ENCODE results near the gene SCT. TPM values are rescaled to one million over a fixed set of nuclear protein-coding genes. Genes with fewer than 3 reads are reported as not detected.

SCT gene
- total RNA-seq, 2 experiments from 2014 or later: not detected

DNA sequence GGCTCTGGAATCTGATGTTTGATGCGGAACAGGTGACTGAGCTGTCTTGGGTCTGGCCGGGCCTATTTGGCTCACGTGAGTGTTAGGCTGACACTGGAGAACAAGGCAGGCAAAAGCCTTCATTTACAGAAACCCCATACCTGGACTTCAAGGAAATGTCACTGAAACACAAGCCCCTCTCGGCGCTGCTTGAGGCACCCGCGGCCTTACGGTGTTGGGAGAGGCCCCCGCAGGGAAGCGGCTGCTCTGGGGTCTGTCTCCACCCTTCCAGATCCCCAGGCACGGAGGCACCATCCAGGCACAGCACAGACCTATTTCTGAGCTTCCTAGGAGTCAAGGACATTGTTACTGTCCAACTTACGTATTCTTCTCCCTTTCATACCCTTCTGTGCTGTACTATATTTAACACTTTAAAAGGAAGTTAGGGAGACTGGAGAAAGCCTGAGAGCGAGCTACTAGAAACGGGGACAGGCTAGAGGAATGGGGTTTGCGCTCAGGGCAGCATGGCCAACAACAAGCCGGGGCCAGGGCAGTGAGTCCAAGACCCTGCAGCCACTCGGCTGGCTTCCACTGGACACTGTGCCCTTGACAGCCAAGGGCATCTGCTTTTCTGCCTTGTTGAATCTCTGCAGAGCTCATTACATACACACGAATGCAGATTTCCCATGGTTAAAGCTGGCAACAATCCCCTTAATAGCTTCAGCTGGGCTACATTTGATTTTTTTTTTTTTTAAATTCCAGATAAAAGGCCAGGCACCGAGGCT lies 33.9 kb upstream of the SCT start:
- peaks cover 25% of the 10 kb centered on the region for H3K36me3 Mint-ChIP-seq (ENCODE audit: low read depth)
- Histone ChIP-seq H3K9me3 (ENCODE audit: control insufficient read depth in 1 of 2, insufficient read depth in 1 of 2, low read length in 2 of 2) (no peaks in the 10 kb centered on the region), H3K4me1 (ENCODE audit: insufficient read depth, low read length) (no peaks in the 10 kb centered on the region), H3K36me3 (ENCODE audit: insufficient read depth, low read length) (peaks cover 42% of the 10 kb centered on the region), H3K27me3 (ENCODE audit: control insufficient read depth in 1 of 2, insufficient read depth in 2 of 2, low read length in 2 of 2) (no peaks in the 10 kb centered on the region), H3K4me3 (ENCODE audit: low read length) (no peak overlapping the region), H3K27ac (ENCODE audit: low read depth in 1 of 2, low read length in 2 of 2) (no peak overlapping the region)
- TF ChIP-seq, protein P1, sequence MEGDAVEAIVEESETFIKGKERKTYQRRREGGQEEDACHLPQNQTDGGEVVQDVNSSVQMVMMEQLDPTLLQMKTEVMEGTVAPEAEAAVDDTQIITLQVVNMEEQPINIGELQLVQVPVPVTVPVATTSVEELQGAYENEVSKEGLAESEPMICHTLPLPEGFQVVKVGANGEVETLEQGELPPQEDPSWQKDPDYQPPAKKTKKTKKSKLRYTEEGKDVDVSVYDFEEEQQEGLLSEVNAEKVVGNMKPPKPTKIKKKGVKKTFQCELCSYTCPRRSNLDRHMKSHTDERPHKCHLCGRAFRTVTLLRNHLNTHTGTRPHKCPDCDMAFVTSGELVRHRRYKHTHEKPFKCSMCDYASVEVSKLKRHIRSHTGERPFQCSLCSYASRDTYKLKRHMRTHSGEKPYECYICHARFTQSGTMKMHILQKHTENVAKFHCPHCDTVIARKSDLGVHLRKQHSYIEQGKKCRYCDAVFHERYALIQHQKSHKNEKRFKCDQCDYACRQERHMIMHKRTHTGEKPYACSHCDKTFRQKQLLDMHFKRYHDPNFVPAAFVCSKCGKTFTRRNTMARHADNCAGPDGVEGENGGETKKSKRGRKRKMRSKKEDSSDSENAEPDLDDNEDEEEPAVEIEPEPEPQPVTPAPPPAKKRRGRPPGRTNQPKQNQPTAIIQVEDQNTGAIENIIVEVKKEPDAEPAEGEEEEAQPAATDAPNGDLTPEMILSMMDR (IDR thresholded peaks at IDR 0.05): no peak
- H3K27me3 Mint-ChIP-seq: no peaks in the 10 kb centered on the region
- intact Hi-C loops (cut with DNase I, micrococcal nuclease): loop anchor here in 1 of 2 experiments (1.0 kb wide), 1 partner anchor 104 kb away; no protein-coding TSS in a partner anchor
- ATAC-seq (ENCODE audit: poor library complexity) (no peak), DNase-seq (no peak)
- no peaks in the 10 kb centered on the region for H3K9me3 Mint-ChIP-seq
- ChIA-PET POLR2A (no interaction called here), CTCF (interaction anchor here (1.7 kb wide), 1 partner anchor 106 kb away, joined by 6 read pairs; no protein-coding TSS in a partner anchor)
- H3K4me1 Mint-ChIP-seq (ENCODE audit: low read depth): no peaks in the 10 kb centered on the region
- H3K27ac Mint-ChIP-seq: no peak overlapping the region
- no peak overlapping the region for H3K4me3 Mint-ChIP-seq

- Histone ChIP-seq H3K27ac (ENCODE audit: low read depth in 1 of 2, low read length in 2 of 2) (no peak overlapping the region), H3K9me3 (ENCODE audit: control insufficient read depth in 1 of 2, insufficient read depth in 1 of 2, low read length in 2 of 2) (no peaks in the 10 kb centered on the region), H3K4me1 (ENCODE audit: insufficient read depth, low read length) (no peaks in the 10 kb centered on the region), H3K27me3 (ENCODE audit: control insufficient read depth in 1 of 2, insufficient read depth in 2 of 2, low read length in 2 of 2) (no peaks in the 10 kb centered on the region), H3K36me3 (ENCODE audit: insufficient read depth, low read length) (peaks cover 42% of the 10 kb centered on the region), H3K4me3 (ENCODE audit: low read length) (no peak overlapping the region)
- Mint-ChIP-seq H3K9me3 (no peaks in the 10 kb centered on the region), H3K27ac (no peak overlapping the region), H3K4me3 (no peak overlapping the region), H3K36me3 (ENCODE audit: low read depth) (peaks cover 19% of the 10 kb centered on the region), H3K4me1 (ENCODE audit: low read depth) (no peaks in the 10 kb centered on the region), H3K27me3 (no peaks in the 10 kb centered on the region)
- POLR2A ChIA-PET: no interaction called here
- no peak for DNase-seq
- ATAC-seq (ENCODE audit: poor library complexity): no peak
- TF ChIP-seq, protein P1 (IDR thresholded peaks at IDR 0.05): no peak
- intact Hi-C loops (cut with DNase I, micrococcal nuclease): no loop called here
- CTCF ChIA-PET: no interaction called here
Observed at GRCh38 chr11:660281-660680, 33.3 kb upstream of the SCT start.

DNA sequence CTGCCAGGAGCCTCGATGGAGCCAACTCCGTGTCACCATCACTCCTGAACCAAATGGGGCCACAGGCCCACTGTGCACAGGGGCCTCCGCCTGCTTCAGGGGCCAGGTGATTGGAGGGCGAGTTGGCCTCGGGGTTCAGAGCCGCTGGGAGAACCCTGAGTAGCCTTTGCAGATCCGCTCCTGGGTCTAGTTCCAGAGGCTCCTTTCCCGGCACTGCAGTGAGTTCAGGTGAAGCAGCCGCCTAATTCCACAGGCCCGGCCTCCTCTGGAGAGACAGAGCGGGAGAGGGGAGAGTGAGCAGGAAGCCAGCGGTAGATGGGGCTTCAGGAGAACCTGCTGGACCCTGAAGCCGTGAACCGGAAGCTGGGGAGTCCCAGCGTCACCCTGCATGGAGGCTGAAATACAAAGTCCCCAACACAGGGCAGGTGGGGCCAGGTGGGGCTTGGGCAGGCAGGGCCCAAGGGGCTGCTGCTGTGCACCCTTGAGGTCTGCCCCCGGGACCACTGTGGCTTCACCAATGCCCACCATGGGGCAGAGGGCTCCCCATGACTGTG lies 32.6 kb upstream of the SCT start:
- no peaks in the 10 kb centered on the region for H3K4me1 Mint-ChIP-seq (ENCODE audit: low read depth)
- no peaks in the 10 kb centered on the region for H3K9me3 Mint-ChIP-seq
- TF ChIP-seq, protein P1 (IDR thresholded peaks at IDR 0.05): no peak
- H3K27me3 Mint-ChIP-seq: no peaks in the 10 kb centered on the region
- ChIA-PET CTCF (no interaction called here), POLR2A (no interaction called here)
- Histone ChIP-seq H3K4me1 (ENCODE audit: insufficient read depth, low read length) (no peaks in the 10 kb centered on the region), H3K27me3 (ENCODE audit: control insufficient read depth in 1 of 2, insufficient read depth in 2 of 2, low read length in 2 of 2) (no peaks in the 10 kb centered on the region), H3K27ac (ENCODE audit: low read depth in 1 of 2, low read length in 2 of 2) (no peak overlapping the region), H3K36me3 (ENCODE audit: insufficient read depth, low read length) (peaks cover 42% of the 10 kb centered on the region), H3K9me3 (ENCODE audit: control insufficient read depth in 1 of 2, insufficient read depth in 1 of 2, low read length in 2 of 2) (no peaks in the 10 kb centered on the region), H3K4me3 (ENCODE audit: low read length) (no peak overlapping the region)
- no peak for DNase-seq
- peaks cover 17% of the 10 kb centered on the region for H3K36me3 Mint-ChIP-seq (ENCODE audit: low read depth)
- no peak overlapping the region for H3K27ac Mint-ChIP-seq
- no peak overlapping the region for H3K4me3 Mint-ChIP-seq
- no peak for ATAC-seq (ENCODE audit: poor library complexity)
- intact Hi-C loops (cut with DNase I, micrococcal nuclease): no loop called here

All from CD4-positive, alpha-beta T cell (primary cell).